ENCODE measurements around the gene ZFHX2. TPM values are rescaled to one million over a fixed set of nuclear protein-coding genes. Genes with fewer than 3 reads are reported as not detected.

The ZFHX2 gene
- total RNA-seq, 2 donors from 2014 or later = 0.59 to 0.85 TPM

- Histone ChIP-seq H3K36me3 (no peaks in the 10 kb centered on the region), H3K4me1 (peaks cover 0 to 8% of the 10 kb centered on the region in 2 donors), H3K4me3 (no peak overlapping the region), H3K9me3 (no peaks in the 10 kb centered on the region), H3K27me3 (no peaks in the 10 kb centered on the region), H3K27ac (no peak overlapping the region)
- TF ChIP-seq CTCF (IDR thresholded peaks at IDR 0.05) = no peak
- no peak for DNase-seq (ENCODE audit: low spot score)
Observed at GRCh38 chr14:23536494-23536893, 15.1 kb downstream of the ZFHX2 start.

- H3K36me3 ChIP-seq = no peaks in the 10 kb centered on the region
- DNase-seq (ENCODE audit: low spot score) = no peak
- TF ChIP-seq CTCF (IDR thresholded peaks at IDR 0.05) = no peak
- no peaks in the 10 kb centered on the region for H3K9me3 ChIP-seq
- H3K27me3 ChIP-seq = no peaks in the 10 kb centered on the region
- no peak overlapping the region for H3K27ac ChIP-seq
- H3K4me1 ChIP-seq = peaks cover 0 to 8% of the 10 kb centered on the region in 2 donors
- no peak overlapping the region for H3K4me3 ChIP-seq
Observed at GRCh38 chr14:23535943-23536342, 15.6 kb downstream of the ZFHX2 start.

GRCh38 chr14:23533652-23534435 is 17.7 kb downstream of the ZFHX2 start:
- no peak overlapping the region for H3K27ac ChIP-seq
- TF ChIP-seq CTCF (IDR thresholded peaks at IDR 0.05) = no peak
- H3K4me3 ChIP-seq = no peak overlapping the region
- no peak for DNase-seq (ENCODE audit: low spot score)
- H3K4me1 ChIP-seq = peaks cover 0 to 4% of the 10 kb centered on the region in 2 donors
- no peaks in the 10 kb centered on the region for H3K27me3 ChIP-seq
- no peaks in the 10 kb centered on the region for H3K9me3 ChIP-seq
- H3K36me3 ChIP-seq = no peaks in the 10 kb centered on the region

- no peak for TF ChIP-seq CTCF (IDR thresholded peaks at IDR 0.05)
- DNase-seq (ENCODE audit: low spot score) = no peak
- Histone ChIP-seq H3K27ac (no peak overlapping the region), H3K9me3 (no peaks in the 10 kb centered on the region), H3K4me3 (no peak overlapping the region), H3K27me3 (no peaks in the 10 kb centered on the region), H3K36me3 (no peaks in the 10 kb centered on the region), H3K4me1 (no peaks in the 10 kb centered on the region)
Observed at GRCh38 chr14:23532658-23533057, 18.9 kb downstream of the ZFHX2 start.

GRCh38 chr14:23531391-23531790 is 20.2 kb downstream of the ZFHX2 start:
- no peaks in the 10 kb centered on the region for H3K36me3 ChIP-seq
- H3K27ac ChIP-seq = no peak overlapping the region
- DNase-seq (ENCODE audit: low spot score) = no peak
- no peaks in the 10 kb centered on the region for H3K27me3 ChIP-seq
- TF ChIP-seq CTCF (IDR thresholded peaks at IDR 0.05) = no peak
- no peaks in the 10 kb centered on the region for H3K4me1 ChIP-seq
- H3K4me3 ChIP-seq = no peak overlapping the region
- no peaks in the 10 kb centered on the region for H3K9me3 ChIP-seq
